PC-3 (cell line): Measurements from ENCODE around the gene CD4.

Experiments
- CTCF ChIP-seq: fragments of 300-600 bp; sonication (generic); conservative IDR thresholded peaks from 2 replicates; pipeline ENCODE4 v1.5.1; 2017; ENCODE audit warnings: antibody characterized with exemption, low read depth, mild to moderate bottlenecking, low read length
- EZH2 ChIP-seq: fragments of 300-600 bp; sonication (generic); IDR thresholded peaks from one replicate; pipeline ENCODE4 v1.6.1; 2017; ENCODE audit warnings: antibody characterized with exemption, mild to moderate bottlenecking, low read length; ENCODE audit not compliant: unreplicated experiment
- EZH2phosphoT487 ChIP-seq: fragments of 300-600 bp; sonication (generic); IDR thresholded peaks from 2 replicates; pipeline ENCODE4 v1.6.1; 2018; ENCODE audit warnings: mild to moderate bottlenecking, antibody characterized with exemption, low read length, borderline replicate concordance

- TF ChIP-seq CTCF: no peak
- TF ChIP-seq EZH2: no peak
- TF ChIP-seq EZH2phosphoT487: no peak
These were observed 62.8 kb downstream of the CD4 start, which contains the start of gene USP5 for GRCh38 chr12:6851921-6852650.
